Measurements from ENCODE around the gene U2AF2. TPM values are rescaled to one million over a fixed set of nuclear protein-coding genes. Genes with fewer than 3 reads are reported as not detected.
A peak's percentile ranks its signal among the peaks of the same experiment; 100 is the strongest.

The U2AF2 gene
- total RNA-seq, 4 donors from 2014 or later: 78.8 to 149 (median 106) TPM

DNA sequence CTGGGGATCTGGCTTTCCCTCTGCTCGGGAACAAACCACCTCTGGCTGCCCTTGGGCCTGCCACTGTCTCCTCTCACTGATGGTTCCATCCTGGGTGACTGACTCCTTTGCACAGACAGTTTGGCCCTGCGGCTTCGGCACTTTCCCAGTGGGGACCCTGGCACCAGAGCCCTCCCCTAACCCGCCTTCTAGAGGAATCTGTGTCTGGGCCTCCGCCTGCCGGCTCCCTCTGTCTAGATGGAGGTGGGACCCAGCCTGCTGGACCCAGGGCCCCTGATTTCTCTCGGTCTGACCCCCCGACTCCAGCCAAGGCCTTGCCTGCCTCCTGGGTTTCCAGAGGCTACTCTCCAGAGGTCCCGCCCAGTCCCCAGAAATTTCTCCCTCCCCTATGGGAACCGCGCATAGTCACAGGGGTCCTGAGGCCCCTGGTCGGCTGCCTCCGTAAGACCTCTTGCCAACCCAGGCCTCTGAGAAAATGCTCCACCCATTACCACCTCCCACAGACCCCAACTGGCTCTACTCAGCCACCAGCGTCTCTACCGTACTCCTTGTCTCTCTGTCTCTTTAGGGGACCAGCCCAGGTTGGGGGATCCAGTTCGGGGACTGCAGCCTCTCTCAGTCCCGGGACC is 4.1 kb upstream of the U2AF2 start:
- 94 to 95% methylated on average over 15 to 17 of the region's 17 CpGs for WGBS, 2 donors
- DNase-seq (ENCODE audit: low spot score in 2 of 2): no peak
- no peak overlapping the region for H3K4me3 ChIP-seq (ENCODE audit: low read depth, poor library complexity, severe bottlenecking)
- TF ChIP-seq, protein P1, sequence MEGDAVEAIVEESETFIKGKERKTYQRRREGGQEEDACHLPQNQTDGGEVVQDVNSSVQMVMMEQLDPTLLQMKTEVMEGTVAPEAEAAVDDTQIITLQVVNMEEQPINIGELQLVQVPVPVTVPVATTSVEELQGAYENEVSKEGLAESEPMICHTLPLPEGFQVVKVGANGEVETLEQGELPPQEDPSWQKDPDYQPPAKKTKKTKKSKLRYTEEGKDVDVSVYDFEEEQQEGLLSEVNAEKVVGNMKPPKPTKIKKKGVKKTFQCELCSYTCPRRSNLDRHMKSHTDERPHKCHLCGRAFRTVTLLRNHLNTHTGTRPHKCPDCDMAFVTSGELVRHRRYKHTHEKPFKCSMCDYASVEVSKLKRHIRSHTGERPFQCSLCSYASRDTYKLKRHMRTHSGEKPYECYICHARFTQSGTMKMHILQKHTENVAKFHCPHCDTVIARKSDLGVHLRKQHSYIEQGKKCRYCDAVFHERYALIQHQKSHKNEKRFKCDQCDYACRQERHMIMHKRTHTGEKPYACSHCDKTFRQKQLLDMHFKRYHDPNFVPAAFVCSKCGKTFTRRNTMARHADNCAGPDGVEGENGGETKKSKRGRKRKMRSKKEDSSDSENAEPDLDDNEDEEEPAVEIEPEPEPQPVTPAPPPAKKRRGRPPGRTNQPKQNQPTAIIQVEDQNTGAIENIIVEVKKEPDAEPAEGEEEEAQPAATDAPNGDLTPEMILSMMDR (IDR thresholded peaks at IDR 0.05): no peak
- TF ChIP-seq POLR2A (IDR thresholded peaks at IDR 0.05): no peak
- intact Hi-C loops (cut with DNase I; ENCODE audit: low total_unique reads): no loop called here

DNA sequence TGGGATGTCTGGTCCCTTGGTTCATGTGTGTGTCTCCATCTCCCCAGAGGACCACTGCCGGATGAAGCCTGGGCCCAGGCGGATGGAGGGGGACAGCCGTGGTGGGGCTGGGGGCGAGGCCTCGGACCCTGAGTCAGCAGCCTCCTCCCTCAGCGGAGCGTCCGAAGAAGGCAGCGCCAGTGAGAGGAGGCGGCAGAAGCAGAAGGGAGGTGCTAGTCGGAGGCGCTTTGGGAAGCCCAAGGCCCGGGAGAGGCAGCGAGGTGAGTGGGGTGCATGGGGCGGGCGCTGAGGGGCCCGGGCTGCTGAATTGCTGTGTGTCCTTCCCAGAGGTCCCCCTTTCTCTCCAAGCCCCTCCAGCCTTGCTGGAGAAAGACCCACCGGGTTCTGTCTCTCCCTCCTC is 3.6 kb upstream of the U2AF2 start:
- WGBS, 2 donors: 88 to 93% methylated on average over 18 of the region's 18 CpGs
- no peak overlapping the region for H3K4me3 ChIP-seq (ENCODE audit: low read depth, poor library complexity, severe bottlenecking)
- intact Hi-C loops (cut with DNase I; ENCODE audit: low total_unique reads): no loop called here
- no peak for DNase-seq (ENCODE audit: low spot score in 2 of 2)
- no peak for TF ChIP-seq POLR2A (IDR thresholded peaks at IDR 0.05)

DNA sequence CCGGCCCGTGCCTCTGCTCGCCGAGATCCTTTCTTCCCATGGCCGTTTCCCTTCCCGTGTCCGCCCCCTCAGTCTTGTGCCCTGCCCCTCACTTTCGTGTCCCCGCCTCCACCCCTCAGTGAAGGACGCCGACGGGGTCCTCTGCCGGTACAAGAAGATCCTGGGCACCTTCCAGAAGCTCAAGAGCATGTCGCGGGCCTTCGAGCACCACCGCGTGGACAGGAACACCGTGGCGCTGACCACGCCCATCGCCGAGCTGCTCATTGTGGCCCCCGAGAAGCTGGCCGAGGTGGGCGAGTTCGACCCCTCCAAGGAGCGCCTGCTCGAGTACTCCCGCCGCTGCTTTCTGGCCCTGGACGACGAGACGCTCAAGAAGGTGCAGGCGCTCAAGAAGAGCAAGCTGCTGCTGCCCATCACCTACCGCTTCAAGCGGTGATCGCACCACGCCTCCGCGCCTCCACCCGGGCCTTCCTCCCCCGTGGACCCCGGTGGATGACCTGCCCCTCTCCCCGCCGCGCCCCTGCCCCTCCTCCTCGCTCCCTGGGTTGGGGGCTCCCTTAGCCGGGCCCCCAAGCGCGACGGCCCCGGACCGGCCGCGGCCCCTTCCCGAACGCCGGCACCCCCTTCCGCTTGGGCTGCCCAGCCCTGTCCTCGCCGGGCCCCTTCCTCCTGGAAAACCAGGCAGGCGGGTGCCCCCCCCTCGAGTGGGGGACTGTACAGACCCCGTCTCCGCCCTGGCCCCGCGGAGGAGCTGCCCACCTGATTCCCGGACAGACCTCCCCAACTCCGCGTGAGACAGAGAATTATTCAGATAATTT is 2.3 kb upstream of the U2AF2 start:
- DNase-seq (ENCODE audit: low spot score in 2 of 2): no peak

DNA sequence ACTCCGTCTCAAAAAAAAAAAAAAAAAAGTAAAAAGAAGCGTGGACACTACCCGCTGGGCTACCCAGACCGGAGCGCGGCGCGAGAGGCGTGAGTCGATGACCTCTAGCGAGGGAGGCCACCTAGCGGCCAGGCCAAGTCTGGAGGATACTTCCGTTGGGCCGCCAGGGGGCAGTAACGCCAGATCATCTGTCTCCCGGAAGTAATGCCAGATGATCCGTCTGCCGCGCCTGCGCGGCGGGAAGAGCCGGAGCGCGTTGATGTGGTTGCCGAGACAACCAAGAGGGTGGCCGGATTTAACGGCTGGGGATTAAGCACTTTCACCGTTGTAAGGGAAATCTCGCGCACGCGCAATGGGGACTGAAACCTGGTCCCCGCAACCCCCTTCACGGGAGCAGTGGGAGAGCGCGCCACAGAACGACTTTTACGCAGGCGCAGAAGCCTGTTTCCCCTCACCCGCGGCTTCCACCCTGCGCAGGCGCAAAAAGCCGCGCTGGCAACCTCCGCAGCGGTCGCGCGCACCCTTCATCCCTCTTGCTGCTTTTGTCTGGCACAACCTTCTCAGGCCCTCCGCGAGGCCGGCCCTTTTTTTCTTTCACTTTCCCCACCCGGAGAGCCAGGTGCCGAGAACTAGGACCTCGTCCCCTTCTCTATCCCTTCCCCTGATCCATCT is 1.0 kb upstream of the U2AF2 start:
- intact Hi-C loops (cut with DNase I; ENCODE audit: low total_unique reads): no loop called here
- peak; percentile 97 to 99 for DNase-seq (ENCODE audit: low spot score in 2 of 2)
- H3K4me3 ChIP-seq (ENCODE audit: low read depth, poor library complexity, severe bottlenecking): peak overlapping the region; percentile 30
- WGBS, 2 donors: 0 to 1% methylated on average over 47 to 57 of the region's 57 CpGs
- TF ChIP-seq POLR2A (IDR thresholded peaks at IDR 0.05): peak in 1 of 2 donors; percentile 85
- TF ChIP-seq, protein P1 (IDR thresholded peaks at IDR 0.05): peak in 2 of 3 donors; percentile 97 to 99

More for the DNA sequence above, 2.3 kb upstream of the U2AF2 start:
- TF ChIP-seq POLR2A (IDR thresholded peaks at IDR 0.05): no peak
- 79 to 81% methylated on average over 70 of the region's 71 CpGs for WGBS, 2 donors
- H3K4me3 ChIP-seq (ENCODE audit: low read depth, poor library complexity, severe bottlenecking): no peak overlapping the region
- intact Hi-C loops (cut with DNase I; ENCODE audit: low total_unique reads): no loop called here

DNA sequence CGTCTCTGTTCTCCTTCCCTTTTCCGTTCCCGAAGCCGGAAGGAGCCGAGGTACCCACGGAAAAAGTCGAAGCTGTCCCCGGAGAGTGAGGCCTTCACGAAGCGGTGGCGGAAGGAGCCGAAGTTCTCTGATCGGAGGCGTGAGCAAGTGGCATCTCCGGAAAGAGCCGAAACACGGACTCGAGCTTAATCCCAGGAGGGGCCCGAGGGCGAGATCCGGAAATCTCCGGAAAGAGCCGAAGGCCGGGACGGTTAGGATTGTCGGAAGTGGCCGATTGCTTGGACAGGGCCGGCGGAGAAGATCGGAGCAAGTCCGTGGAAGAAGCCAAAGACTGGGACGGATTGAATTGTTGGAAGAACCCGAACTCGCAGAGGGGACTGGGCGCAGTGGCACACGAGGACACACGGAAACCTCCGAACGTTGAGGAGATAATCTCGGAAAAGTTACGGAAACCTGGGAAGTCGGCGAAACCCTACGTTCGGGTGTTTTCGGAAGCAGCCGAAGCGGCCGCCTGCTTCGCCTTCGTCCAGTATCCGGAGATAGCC is 440 bp upstream of the U2AF2 start:
- TF ChIP-seq POLR2A (IDR thresholded peaks at IDR 0.05): no peak
- TF ChIP-seq, protein P1 (IDR thresholded peaks at IDR 0.05): no peak
- WGBS, 2 donors: 0% methylated on average over 43 to 49 of the region's 52 CpGs
- DNase-seq (ENCODE audit: low spot score in 2 of 2): peak; percentile 100
- intact Hi-C loops (cut with DNase I; ENCODE audit: low total_unique reads): no loop called here
- H3K4me3 ChIP-seq (ENCODE audit: low read depth, poor library complexity, severe bottlenecking): peak overlapping the region; percentile 30

DNA sequence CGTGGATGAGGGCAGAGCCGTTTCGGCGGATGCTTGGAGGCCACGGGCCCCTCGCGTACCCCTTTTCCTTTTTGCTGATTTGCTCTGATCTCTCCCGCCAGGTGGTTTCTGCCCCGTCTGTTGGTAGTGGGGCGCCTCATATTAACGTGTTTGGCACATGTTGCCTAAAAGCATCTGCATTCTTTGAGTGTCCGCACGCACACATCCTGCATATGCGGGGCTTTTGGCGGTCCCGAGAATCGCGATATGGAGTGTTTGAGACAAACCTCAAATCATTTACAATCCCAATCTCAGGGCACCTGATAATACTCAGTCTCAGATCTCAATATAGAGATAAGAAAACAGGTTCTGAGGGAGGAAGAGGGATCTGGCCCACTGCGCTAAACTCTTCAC is 809 bp downstream of the U2AF2 start:
- intact Hi-C loops (cut with DNase I; ENCODE audit: low total_unique reads): no loop called here
- no peak for TF ChIP-seq POLR2A (IDR thresholded peaks at IDR 0.05)
- TF ChIP-seq, protein P1 (IDR thresholded peaks at IDR 0.05): no peak
- 0 to 1% methylated on average over 19 of the region's 19 CpGs for WGBS, 2 donors
- H3K4me3 ChIP-seq (ENCODE audit: low read depth, poor library complexity, severe bottlenecking): peak overlapping the region; percentile 90
- DNase-seq (ENCODE audit: low spot score in 2 of 2): no peak

Data from lower leg skin (tissue), 4 donors.